Hair follicular keratinocyte (primary cell): ENCODE measurements around the gene UGT2B15. TPM values are rescaled to one million over a fixed set of nuclear protein-coding genes. Genes with fewer than 3 reads are reported as not detected.

Source experiments
- total RNA-seq: library from RNA; depleted of rRNA; stranded (reverse); fragments of >200 nt; gene quantifications from 2 replicates; pipeline ENCODE4 v1.2.3, GENCODE V29; 2015

Gene UGT2B15
- not detected in 2 replicates for total RNA-seq

DNA sequence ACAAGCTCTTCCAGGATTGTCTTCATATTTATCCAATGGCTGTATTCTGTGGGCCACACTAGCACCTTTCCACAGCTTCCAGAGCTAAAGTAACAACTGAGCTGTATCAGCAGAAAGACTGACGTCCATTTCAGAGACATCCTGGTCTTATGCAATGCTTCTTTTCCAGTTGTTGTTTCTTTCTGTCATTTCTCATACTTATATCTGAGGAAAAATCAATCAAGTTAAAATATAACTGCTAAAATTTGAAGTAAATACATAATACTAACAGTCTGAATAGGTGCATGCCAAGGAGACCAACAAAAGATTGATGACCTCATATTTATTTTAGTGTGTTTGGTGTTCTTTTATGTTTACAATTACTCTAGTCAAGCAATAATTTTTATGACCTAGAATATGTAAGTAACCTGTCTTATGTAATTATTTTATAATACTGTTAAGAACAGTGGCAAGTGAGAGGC lies at the start of gene UGT2B15:
TSS of gene UGT2B15 (minus strand) at position 174 of the 461 bp plus-strand sequence. CDS start at position 140, 34 bp downstream.

Other genes starting within 250 kb of the UGT2B15 start
- gene TMPRSS11E, start 223.2 kb downstream of the UGT2B15 start, total RNA-seq, result 0.04 and 0.62 TPM in 2 replicates
- gene UGT2B17, start 94.3 kb downstream of the UGT2B15 start, total RNA-seq, result not detected in 2 replicates
- not detected in 2 replicates for gene UGT2B10, start 145.3 kb upstream of the UGT2B15 start, total RNA-seq